Vagina (tissue), 2 donors: ENCODE results near the gene TGM5. TPM values are rescaled to one million over a fixed set of nuclear protein-coding genes. Genes with fewer than 3 reads are reported as not detected.
A peak's percentile ranks its signal among the peaks of the same experiment; 100 is the strongest.

Source experiments
- DNase-seq, 2 donors: peaks; one replicate each; pipeline ENCODE4 v3.0.0-alpha.2; 2017; ENCODE audit errors: extremely low spot score in 2 of 2
- H3K27ac ChIP-seq: fragments of 200-600 bp; sonication (generic); one replicate; pipeline ENCODE4 v1.5.1; 2019
- H3K27me3 ChIP-seq: fragments of 200-600 bp; sonication (generic); one replicate; pipeline ENCODE4 v1.5.1; 2019
- H3K36me3 ChIP-seq, 2 donors: fragments of 200-600 bp; sonication (generic); one replicate each; pipeline ENCODE4 v1.5.1; 2017 to 2019
- H3K4me1 ChIP-seq: fragments of 200-600 bp; sonication (generic); one replicate; pipeline ENCODE4 v1.5.1; 2019
- H3K4me3 ChIP-seq, 2 donors: fragments of 200-600 bp; sonication (generic); 1 replicate in 1 of 2; 2 replicates in 1 of 2; pipeline ENCODE4 v1.5.1; 2016 to 2019
- H3K9me3 ChIP-seq: fragments of 200-600 bp; sonication (generic); one replicate; pipeline ENCODE4 v1.5.1; 2019
- CTCF ChIP-seq, 3 experiments: fragments of 450-650 bp in 2 of 3; fragments of 200-600 bp in 1 of 3; sonication (generic) in 1 of 3; IDR thresholded peaks; one replicate each; pipeline ENCODE4 v1.5.1; 2017 to 2019; ENCODE audit warnings: antibody characterized with exemption in 3 of 3, mild to moderate bottlenecking in 2 of 3, moderate library complexity in 2 of 3
- POLR2A ChIP-seq, 2 donors: fragments of 450-650 bp; IDR thresholded peaks; one replicate each; pipeline ENCODE4 v1.6.1; 2017; ENCODE audit warnings: antibody characterized with exemption in 2 of 2, mild to moderate bottlenecking in 2 of 2, moderate library complexity in 2 of 2
- POLR2AphosphoS5 ChIP-seq, 2 donors: sonication (generic); formaldehyde crosslinking; IDR thresholded peaks; one replicate each; pipeline ENCODE4 v1.9.0; 2017; ENCODE audit warnings: antibody characterized with exemption in 2 of 2, mild to moderate bottlenecking in 2 of 2, low read depth in 1 of 2; ENCODE audit not compliant: insufficient read depth in 1 of 2
- intact Hi-C: fragments of 100-400 bp; cut with DNase I; formaldehyde crosslinking; loops from one replicate; pipeline ENCODE4 v1.15.1; 2023
- total RNA-seq: library from RNA; depleted of rRNA; stranded (reverse); fragments of >200 nt; gene quantifications from one replicate; pipeline ENCODE4 v1.2.3, GENCODE V29; 2016

TGM5 gene
- total RNA-seq, 1 donor from 2014 or later = 8.3 TPM

GRCh38 chr15:43241100-43241499 lies 25.6 kb downstream of the TGM5 start:
- H3K4me3 ChIP-seq = no peak overlapping the region
- intact Hi-C loops = no loop called here
- no peaks in the 10 kb centered on the region for H3K9me3 ChIP-seq
- peak; percentile 13 to 76 for TF ChIP-seq POLR2AphosphoS5 (IDR thresholded peaks at IDR 0.05; ENCODE audit: insufficient read depth in 1 of 2, low read depth in 1 of 2)
- TF ChIP-seq POLR2A (IDR thresholded peaks at IDR 0.05) = no peak
- H3K27ac ChIP-seq = peak overlapping the region; percentile 39
- peak in 1 of 2 donors; percentile 90 for DNase-seq
- H3K36me3 ChIP-seq = no peaks in the 10 kb centered on the region
- H3K27me3 ChIP-seq = no peaks in the 10 kb centered on the region
- H3K4me1 ChIP-seq = peaks cover 6% of the 10 kb centered on the region

DNA sequence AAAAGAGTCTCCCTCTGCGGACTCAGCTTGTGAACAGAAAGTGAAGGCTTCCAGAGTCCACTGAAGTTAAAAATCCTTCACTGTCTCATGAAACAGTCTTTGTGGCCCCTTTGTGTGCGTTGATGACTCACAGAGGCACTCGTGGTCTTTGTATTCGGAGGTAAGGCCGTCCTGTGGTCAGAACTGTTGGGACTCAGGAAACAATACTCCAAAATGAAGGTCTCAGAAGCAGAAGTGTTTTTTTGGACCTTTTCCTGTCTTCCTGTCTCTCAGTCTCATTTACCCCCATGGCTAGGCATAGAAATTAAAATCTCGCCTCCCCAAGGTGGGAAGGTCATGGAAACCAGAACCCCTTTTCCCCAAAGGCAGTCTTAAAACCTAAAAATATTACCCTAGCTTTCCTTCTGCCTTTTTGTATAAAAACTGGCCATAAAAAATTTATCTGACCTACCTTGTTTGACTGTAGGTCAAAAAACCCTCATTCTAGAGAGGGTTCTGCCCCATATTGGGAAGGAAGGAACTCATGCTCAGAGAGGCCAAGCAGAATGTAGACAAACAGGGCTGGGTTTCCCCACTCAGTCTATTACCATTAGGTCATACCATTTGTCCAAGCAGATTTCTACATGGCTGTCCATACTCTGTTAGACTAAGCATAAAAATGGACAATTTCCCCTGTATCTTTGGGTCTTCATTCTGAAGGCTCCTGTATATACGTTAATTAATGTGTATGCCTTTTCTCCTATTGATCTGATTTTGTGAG lies 26.8 kb downstream of the TGM5 start:
- H3K4me1 ChIP-seq = peaks cover 6% of the 10 kb centered on the region
- H3K27ac ChIP-seq = no peak overlapping the region
- no peak for TF ChIP-seq POLR2A (IDR thresholded peaks at IDR 0.05)
- no peaks in the 10 kb centered on the region for H3K27me3 ChIP-seq
- no peaks in the 10 kb centered on the region for H3K9me3 ChIP-seq
- H3K36me3 ChIP-seq = no peaks in the 10 kb centered on the region
- intact Hi-C loops = no loop called here
- no peak overlapping the region for H3K4me3 ChIP-seq
- peak in 1 of 2 donors; percentile 75 for DNase-seq

DNA sequence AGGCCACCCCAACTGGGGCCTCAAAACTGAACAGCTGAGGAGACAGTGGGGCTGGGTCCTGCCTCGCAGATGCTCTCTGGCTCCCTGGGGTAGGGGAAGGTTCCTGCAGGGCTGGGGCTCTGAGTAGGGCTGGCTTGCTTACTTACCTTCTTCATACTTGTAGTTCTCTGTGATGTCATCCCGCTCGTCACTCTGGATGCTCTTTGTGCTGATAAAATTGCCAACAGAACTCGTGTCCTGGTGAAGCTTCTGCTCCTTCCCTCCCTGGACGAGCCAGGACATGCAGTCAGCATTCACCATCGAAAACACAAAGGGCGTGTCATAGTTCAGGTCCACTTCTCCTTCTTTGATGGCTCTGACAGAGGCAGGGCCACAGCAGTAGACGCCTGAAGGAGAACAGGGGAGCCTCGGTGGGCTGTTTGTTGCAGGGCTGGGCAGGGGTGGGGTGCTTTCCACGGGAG lies 28.0 kb downstream of the TGM5 start:
- H3K9me3 ChIP-seq = no peaks in the 10 kb centered on the region
- TF ChIP-seq POLR2AphosphoS5 (IDR thresholded peaks at IDR 0.05; ENCODE audit: insufficient read depth in 1 of 2, low read depth in 1 of 2) (peak in 1 of 2 donors; percentile 8), POLR2A (IDR thresholded peaks at IDR 0.05) (no peak)
- no peak overlapping the region for H3K27ac ChIP-seq
- H3K4me1 ChIP-seq = peaks cover 6% of the 10 kb centered on the region
- no peak overlapping the region for H3K4me3 ChIP-seq
- peak in 1 of 2 donors; percentile 88 for DNase-seq
- H3K36me3 ChIP-seq = no peaks in the 10 kb centered on the region
- intact Hi-C loops = no loop called here
- H3K27me3 ChIP-seq = no peaks in the 10 kb centered on the region

DNA sequence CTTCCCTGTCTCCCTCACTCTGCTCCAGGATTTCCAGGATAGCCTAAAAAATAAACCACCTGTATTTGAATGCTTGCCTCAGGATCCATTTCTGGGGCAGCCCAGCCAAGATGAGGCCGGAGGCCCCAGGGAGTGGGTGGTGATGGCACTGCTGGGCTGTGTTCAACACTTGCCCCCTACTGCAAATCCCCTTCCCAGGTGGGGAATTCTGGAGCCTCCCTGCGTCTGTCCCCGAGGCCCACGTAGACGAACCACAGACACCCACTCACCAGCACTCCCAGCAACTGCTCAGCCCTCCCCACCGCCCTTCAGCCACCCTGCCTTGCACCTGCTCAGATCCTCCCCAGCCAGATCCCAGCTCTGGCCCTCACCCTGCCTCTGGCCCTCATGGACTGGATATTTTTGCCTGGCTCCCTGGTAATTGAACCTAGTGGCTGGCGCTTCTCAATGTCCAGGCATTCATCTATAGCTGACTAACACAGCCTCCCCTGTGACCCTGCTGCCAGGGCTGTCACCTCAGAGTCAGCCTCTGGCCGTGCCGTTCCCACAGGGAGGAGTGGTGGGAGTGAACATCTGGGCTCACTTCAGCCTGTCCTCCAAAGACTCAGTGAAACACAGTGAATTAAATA lies 28.8 kb downstream of the TGM5 start:
- TF ChIP-seq CTCF (IDR thresholded peaks at IDR 0.05) (no peak), POLR2AphosphoS5 (IDR thresholded peaks at IDR 0.05; ENCODE audit: insufficient read depth in 1 of 2, low read depth in 1 of 2) (no peak), POLR2A (IDR thresholded peaks at IDR 0.05) (no peak)
- H3K27ac ChIP-seq = no peak overlapping the region
- no peak for DNase-seq
- intact Hi-C loops = no loop called here
- H3K9me3 ChIP-seq = no peaks in the 10 kb centered on the region
- no peak overlapping the region for H3K4me3 ChIP-seq
- H3K27me3 ChIP-seq = no peaks in the 10 kb centered on the region
- peaks cover 6% of the 10 kb centered on the region for H3K4me1 ChIP-seq
- H3K36me3 ChIP-seq = no peaks in the 10 kb centered on the region

- Histone ChIP-seq H3K27ac (no peak overlapping the region), H3K36me3 (no peaks in the 10 kb centered on the region), H3K4me1 (peaks cover 6% of the 10 kb centered on the region), H3K4me3 (no peak overlapping the region), H3K27me3 (no peaks in the 10 kb centered on the region), H3K9me3 (no peaks in the 10 kb centered on the region)
- no peak for DNase-seq
- no peak for TF ChIP-seq POLR2AphosphoS5 (IDR thresholded peaks at IDR 0.05; ENCODE audit: insufficient read depth in 1 of 2, low read depth in 1 of 2)
- no peak for TF ChIP-seq POLR2A (IDR thresholded peaks at IDR 0.05)
- no peak for TF ChIP-seq CTCF (IDR thresholded peaks at IDR 0.05)
- intact Hi-C loops = no loop called here
Measured at GRCh38 chr15:43235536-43235935, 31.2 kb downstream of the TGM5 start.

DNA sequence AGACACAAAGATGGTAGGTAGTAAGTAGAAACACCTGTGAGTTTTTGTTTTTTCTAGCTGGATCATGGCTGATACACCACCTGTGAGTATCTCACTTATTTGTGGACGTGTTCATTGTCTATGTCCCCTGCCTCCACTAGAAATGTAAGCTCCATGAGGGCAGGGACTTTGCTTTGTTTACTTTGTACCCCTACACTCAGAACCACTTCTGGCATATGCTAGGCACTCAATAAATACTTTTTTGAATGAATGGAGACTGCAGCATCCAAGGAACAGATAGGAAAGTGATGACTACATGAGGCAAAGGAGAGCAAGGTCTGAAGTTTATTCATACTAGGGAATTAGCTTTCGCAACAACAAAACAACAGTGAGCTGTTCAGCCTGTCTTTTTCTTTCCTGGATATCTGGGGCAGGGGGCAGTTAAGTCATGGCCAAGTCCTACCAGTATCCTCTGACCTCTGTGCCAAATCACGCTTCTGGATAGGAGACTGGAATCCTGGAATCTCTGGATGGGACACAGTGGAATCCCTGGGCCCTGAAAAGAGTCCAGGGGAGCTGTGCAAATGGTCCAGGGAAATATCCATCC lies 34.3 kb downstream of the TGM5 start:
- TF ChIP-seq POLR2A (IDR thresholded peaks at IDR 0.05) (no peak), CTCF (IDR thresholded peaks at IDR 0.05) (no peak), POLR2AphosphoS5 (IDR thresholded peaks at IDR 0.05; ENCODE audit: insufficient read depth in 1 of 2, low read depth in 1 of 2) (no peak)
- no peaks in the 10 kb centered on the region for H3K36me3 ChIP-seq
- intact Hi-C loops = no loop called here
- H3K4me1 ChIP-seq = no peaks in the 10 kb centered on the region
- H3K27ac ChIP-seq = no peak overlapping the region
- no peaks in the 10 kb centered on the region for H3K9me3 ChIP-seq
- DNase-seq = no peak
- H3K4me3 ChIP-seq = no peak overlapping the region
- H3K27me3 ChIP-seq = no peaks in the 10 kb centered on the region
